ENCODE results near the gene THSD7B.

- TF ChIP-seq CTCF (IDR thresholded peaks at IDR 0.05; ENCODE audit: low read depth, low read length, poor library complexity, severe bottlenecking) (no peak), EZH2phosphoT487 (IDR thresholded peaks at IDR 0.05; ENCODE audit: borderline replicate concordance, low read length) (no peak)
Measured at GRCh38 chr2:136905779-136906178, 140.4 kb downstream of the THSD7B start.

Data from DOHH2 (cell line).